ENCODE results near the gene NR1H4.

NR1H4 gene

DNA sequence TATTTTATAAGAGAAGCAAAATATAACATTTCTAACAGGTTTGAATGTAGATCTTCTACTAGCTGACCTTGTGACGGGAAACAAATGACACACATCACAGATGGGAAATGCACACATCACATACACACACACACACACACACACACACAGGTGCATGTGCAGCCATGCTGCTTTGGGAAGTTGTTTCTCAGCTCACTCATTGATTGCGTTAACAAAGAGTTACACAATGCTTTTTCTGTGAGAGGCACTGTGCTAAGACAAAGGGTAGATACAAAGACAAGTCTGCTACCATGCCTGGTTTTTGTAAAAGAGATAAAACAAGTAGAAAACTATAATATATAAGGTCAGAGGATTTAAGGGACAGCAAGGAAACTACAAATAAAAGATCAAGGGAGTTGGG, 1.3 kb upstream of the NR1H4 start:
- H3K4me1 ChIP-seq (ENCODE audit: control insufficient read depth, insufficient read depth, low read length), result peaks cover 12% of the 10 kb centered on the region
- H3K4me3 ChIP-seq (ENCODE audit: low read depth, low read length), result no peak overlapping the region
- H3K27me3 ChIP-seq (ENCODE audit: control insufficient read depth, insufficient read depth, low read length), result no peaks in the 10 kb centered on the region
- no peaks in the 10 kb centered on the region for H3K9me3 ChIP-seq (ENCODE audit: control insufficient read depth, insufficient read depth, low read length)
- no peak overlapping the region for H3K9ac ChIP-seq (ENCODE audit: low read depth, low read length)
- no peak overlapping the region for H3K27ac ChIP-seq (ENCODE audit: low read depth, low read length)
- H3K36me3 ChIP-seq (ENCODE audit: control insufficient read depth, insufficient read depth, low read length), result no peaks in the 10 kb centered on the region

DNA sequence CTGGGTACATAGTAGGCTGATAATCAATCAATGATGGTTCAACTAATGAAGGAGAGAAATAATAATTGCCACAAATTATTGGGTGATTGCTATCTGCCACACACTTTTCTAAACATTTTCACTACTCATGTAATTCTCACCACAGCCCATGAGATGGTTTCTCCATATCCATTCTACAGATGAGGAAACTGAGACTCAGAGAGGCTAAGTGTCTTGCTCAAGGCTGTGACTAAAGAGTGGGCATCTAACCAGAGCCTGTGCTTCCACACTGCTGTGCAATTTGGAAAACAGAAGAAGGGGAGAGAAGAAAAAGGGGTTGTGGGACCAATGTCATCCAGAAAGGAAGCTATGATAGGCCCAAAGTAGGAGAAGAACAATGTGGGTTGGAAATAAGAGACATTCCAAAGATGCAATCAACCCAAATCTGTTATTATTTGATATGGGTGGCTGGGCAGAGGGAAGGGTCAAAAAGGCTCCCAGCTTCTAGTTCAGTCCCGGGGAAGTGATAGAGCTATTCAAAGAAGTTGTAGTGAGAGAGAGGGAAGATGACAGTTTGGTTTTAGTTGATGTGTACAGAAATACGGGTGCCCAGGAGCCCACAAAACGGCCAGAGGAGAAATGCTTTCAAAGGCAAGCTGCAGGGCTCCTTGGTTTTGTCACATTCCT, 483 bp upstream of the NR1H4 start:
- no peaks in the 10 kb centered on the region for H3K27me3 ChIP-seq (ENCODE audit: control insufficient read depth, insufficient read depth, low read length)

GRCh38 chr12:100474617-100475016, 951 bp downstream of the NR1H4 start:
- H3K27ac ChIP-seq (ENCODE audit: low read depth, low read length), result no peak overlapping the region
- H3K4me1 ChIP-seq (ENCODE audit: control insufficient read depth, insufficient read depth, low read length), result no peaks in the 10 kb centered on the region
- H3K27me3 ChIP-seq (ENCODE audit: control insufficient read depth, insufficient read depth, low read length), result no peaks in the 10 kb centered on the region
- no peaks in the 10 kb centered on the region for H3K36me3 ChIP-seq (ENCODE audit: control insufficient read depth, insufficient read depth, low read length)
- no peaks in the 10 kb centered on the region for H3K9me3 ChIP-seq (ENCODE audit: control insufficient read depth, insufficient read depth, low read length)
- no peak overlapping the region for H3K9ac ChIP-seq (ENCODE audit: low read depth, low read length)
- no peak overlapping the region for H3K4me3 ChIP-seq (ENCODE audit: low read depth, low read length)

More for the DNA sequence above, 483 bp upstream of the NR1H4 start:
- Histone ChIP-seq H3K4me3 (ENCODE audit: low read depth, low read length) (no peak overlapping the region), H3K36me3 (ENCODE audit: control insufficient read depth, insufficient read depth, low read length) (no peaks in the 10 kb centered on the region), H3K9me3 (ENCODE audit: control insufficient read depth, insufficient read depth, low read length) (no peaks in the 10 kb centered on the region), H3K27ac (ENCODE audit: low read depth, low read length) (no peak overlapping the region), H3K4me1 (ENCODE audit: control insufficient read depth, insufficient read depth, low read length) (peaks cover 7% of the 10 kb centered on the region), H3K9ac (ENCODE audit: low read depth, low read length) (no peak overlapping the region)

- Histone ChIP-seq H3K36me3 (ENCODE audit: control insufficient read depth, insufficient read depth, low read length) (no peaks in the 10 kb centered on the region), H3K9me3 (ENCODE audit: control insufficient read depth, insufficient read depth, low read length) (no peaks in the 10 kb centered on the region), H3K27ac (ENCODE audit: low read depth, low read length) (no peak overlapping the region), H3K9ac (ENCODE audit: low read depth, low read length) (no peak overlapping the region), H3K4me3 (ENCODE audit: low read depth, low read length) (no peak overlapping the region), H3K4me1 (ENCODE audit: control insufficient read depth, insufficient read depth, low read length) (no peaks in the 10 kb centered on the region), H3K27me3 (ENCODE audit: control insufficient read depth, insufficient read depth, low read length) (no peaks in the 10 kb centered on the region)
These were observed 2.5 kb downstream of the NR1H4 start for GRCh38 chr12:100476013-100476751.

DNA sequence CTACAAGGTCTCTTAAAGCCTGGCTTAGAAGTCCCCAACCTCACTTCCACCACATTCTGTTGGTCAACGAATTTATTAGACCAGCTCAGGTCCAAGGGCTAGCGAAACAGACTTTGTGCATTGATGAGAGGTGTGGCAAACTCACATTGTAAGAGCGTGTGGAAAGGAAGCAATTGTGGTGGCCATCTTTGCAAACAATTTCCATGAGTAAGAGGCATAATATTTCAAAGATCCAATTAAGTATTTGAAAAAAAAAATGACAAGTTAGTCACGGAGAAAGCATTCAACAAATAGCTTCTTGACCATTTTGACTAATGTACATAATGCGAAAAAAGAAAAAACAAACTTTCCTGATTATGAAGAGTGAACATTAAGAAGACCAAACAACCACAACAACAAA, 7.4 kb downstream of the NR1H4 start:
- H3K4me1 ChIP-seq (ENCODE audit: control insufficient read depth, insufficient read depth, low read length), result 0 out of 2 replicates have a peak, but pooled peaks cover 4% of the 10 kb centered on the region
- no peaks in the 10 kb centered on the region for H3K36me3 ChIP-seq (ENCODE audit: control insufficient read depth, insufficient read depth, low read length)
- H3K27ac ChIP-seq (ENCODE audit: low read depth, low read length), result no peak overlapping the region
- H3K4me3 ChIP-seq (ENCODE audit: low read depth, low read length), result no peak overlapping the region
- no peaks in the 10 kb centered on the region for H3K27me3 ChIP-seq (ENCODE audit: control insufficient read depth, insufficient read depth, low read length)
- no peak overlapping the region for H3K9ac ChIP-seq (ENCODE audit: low read depth, low read length)
- H3K9me3 ChIP-seq (ENCODE audit: control insufficient read depth, insufficient read depth, low read length), result no peaks in the 10 kb centered on the region

GRCh38 chr12:100484183-100484886, 10.7 kb downstream of the NR1H4 start:
- Histone ChIP-seq H3K4me3 (ENCODE audit: low read depth, low read length) (no peak overlapping the region), H3K4me1 (ENCODE audit: control insufficient read depth, insufficient read depth, low read length) (0 out of 2 replicates have a peak, but pooled peaks cover 4% of the 10 kb centered on the region), H3K36me3 (ENCODE audit: control insufficient read depth, insufficient read depth, low read length) (no peaks in the 10 kb centered on the region), H3K27ac (ENCODE audit: low read depth, low read length) (no peak overlapping the region), H3K27me3 (ENCODE audit: control insufficient read depth, insufficient read depth, low read length) (no peaks in the 10 kb centered on the region), H3K9ac (ENCODE audit: low read depth, low read length) (no peak overlapping the region), H3K9me3 (ENCODE audit: control insufficient read depth, insufficient read depth, low read length) (no peaks in the 10 kb centered on the region)

DNA sequence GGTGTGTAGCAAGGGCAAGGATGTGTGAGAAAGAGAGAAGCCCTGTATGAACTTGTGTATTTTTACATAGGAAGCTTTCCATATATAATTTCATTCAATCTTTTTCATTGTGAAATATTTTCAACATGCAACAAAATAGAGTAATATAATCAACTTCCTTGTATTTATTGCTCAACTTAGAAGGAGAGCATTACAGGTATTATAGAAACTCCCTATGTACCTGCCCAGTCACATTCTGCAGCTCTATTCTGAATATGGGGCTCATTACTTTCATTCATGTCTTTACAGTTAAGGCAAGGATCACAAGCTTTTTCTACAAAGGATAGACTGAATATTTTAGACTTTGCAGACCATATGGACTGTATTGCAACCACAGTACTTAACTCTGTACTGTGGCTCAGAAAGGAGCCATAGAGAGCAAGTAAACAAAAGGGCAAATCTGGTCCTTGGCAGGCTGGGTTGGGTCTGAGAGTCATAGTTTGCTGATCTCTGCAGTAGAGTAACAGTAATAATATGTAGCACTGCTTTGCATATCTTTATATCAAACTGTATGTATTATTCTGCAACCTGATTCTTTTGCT, 11.3 kb downstream of the NR1H4 start:
- Histone ChIP-seq H3K4me1 (ENCODE audit: control insufficient read depth, insufficient read depth, low read length) (0 out of 2 replicates have a peak, but pooled peaks cover 4% of the 10 kb centered on the region), H3K27me3 (ENCODE audit: control insufficient read depth, insufficient read depth, low read length) (no peaks in the 10 kb centered on the region), H3K27ac (ENCODE audit: low read depth, low read length) (no peak overlapping the region), H3K36me3 (ENCODE audit: control insufficient read depth, insufficient read depth, low read length) (no peaks in the 10 kb centered on the region), H3K4me3 (ENCODE audit: low read depth, low read length) (no peak overlapping the region), H3K9me3 (ENCODE audit: control insufficient read depth, insufficient read depth, low read length) (no peaks in the 10 kb centered on the region), H3K9ac (ENCODE audit: low read depth, low read length) (no peak overlapping the region)

- H3K4me3 ChIP-seq (ENCODE audit: low read depth, low read length), result no peak overlapping the region
- H3K27ac ChIP-seq (ENCODE audit: low read depth, low read length), result no peak overlapping the region
- no peaks in the 10 kb centered on the region for H3K9me3 ChIP-seq (ENCODE audit: control insufficient read depth, insufficient read depth, low read length)
- H3K4me1 ChIP-seq (ENCODE audit: control insufficient read depth, insufficient read depth, low read length), result 0 out of 2 replicates have a peak, but pooled peaks cover 4% of the 10 kb centered on the region
- no peaks in the 10 kb centered on the region for H3K27me3 ChIP-seq (ENCODE audit: control insufficient read depth, insufficient read depth, low read length)
- no peaks in the 10 kb centered on the region for H3K36me3 ChIP-seq (ENCODE audit: control insufficient read depth, insufficient read depth, low read length)
- H3K9ac ChIP-seq (ENCODE audit: low read depth, low read length), result no peak overlapping the region
These were observed 12.3 kb downstream of the NR1H4 start for GRCh38 chr12:100485983-100486382.

GRCh38 chr12:100489251-100489820, 15.7 kb downstream of the NR1H4 start:
- H3K4me3 ChIP-seq (ENCODE audit: low read depth, low read length), result no peak overlapping the region
- H3K9ac ChIP-seq (ENCODE audit: low read depth, low read length), result no peak overlapping the region
- no peaks in the 10 kb centered on the region for H3K27me3 ChIP-seq (ENCODE audit: control insufficient read depth, insufficient read depth, low read length)
- no peaks in the 10 kb centered on the region for H3K9me3 ChIP-seq (ENCODE audit: control insufficient read depth, insufficient read depth, low read length)
- no peaks in the 10 kb centered on the region for H3K4me1 ChIP-seq (ENCODE audit: control insufficient read depth, insufficient read depth, low read length)
- H3K27ac ChIP-seq (ENCODE audit: low read depth, low read length), result no peak overlapping the region
- H3K36me3 ChIP-seq (ENCODE audit: control insufficient read depth, insufficient read depth, low read length), result no peaks in the 10 kb centered on the region

GRCh38 chr12:100490056-100490455, 16.4 kb downstream of the NR1H4 start:
- H3K4me3 ChIP-seq (ENCODE audit: low read depth, low read length), result no peak overlapping the region
- no peaks in the 10 kb centered on the region for H3K27me3 ChIP-seq (ENCODE audit: control insufficient read depth, insufficient read depth, low read length)
- no peaks in the 10 kb centered on the region for H3K36me3 ChIP-seq (ENCODE audit: control insufficient read depth, insufficient read depth, low read length)
- H3K9ac ChIP-seq (ENCODE audit: low read depth, low read length), result no peak overlapping the region
- no peak overlapping the region for H3K27ac ChIP-seq (ENCODE audit: low read depth, low read length)
- no peaks in the 10 kb centered on the region for H3K4me1 ChIP-seq (ENCODE audit: control insufficient read depth, insufficient read depth, low read length)
- no peaks in the 10 kb centered on the region for H3K9me3 ChIP-seq (ENCODE audit: control insufficient read depth, insufficient read depth, low read length)

All from HUES48 (cell line).